ENCODE measurements around the gene FGF22.

Gene FGF22

DNA sequence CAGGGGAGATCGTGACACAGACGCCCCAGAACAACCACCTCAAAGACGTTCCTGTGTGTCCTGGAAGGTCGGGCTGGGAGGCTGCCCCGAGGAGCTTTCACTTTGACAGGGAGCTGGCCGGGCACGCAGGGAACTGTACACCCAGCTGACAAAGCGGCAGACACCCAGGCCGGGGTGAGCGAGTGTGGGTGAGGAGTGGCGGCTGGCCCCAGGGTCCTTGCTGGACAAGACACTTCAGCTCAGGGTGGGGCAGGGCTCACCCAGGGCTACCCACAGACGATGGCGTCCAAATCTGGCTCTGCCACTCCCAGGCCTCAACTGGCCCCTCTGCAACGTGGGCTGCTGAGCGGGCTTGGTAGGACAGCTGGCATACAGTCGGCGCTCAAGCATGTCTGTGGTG is 2.0 kb downstream of the FGF22 start:
- H3K4me3 ChIP-seq (ENCODE audit: low read depth, low read length) = no peak overlapping the region
- TF ChIP-seq, protein P1, sequence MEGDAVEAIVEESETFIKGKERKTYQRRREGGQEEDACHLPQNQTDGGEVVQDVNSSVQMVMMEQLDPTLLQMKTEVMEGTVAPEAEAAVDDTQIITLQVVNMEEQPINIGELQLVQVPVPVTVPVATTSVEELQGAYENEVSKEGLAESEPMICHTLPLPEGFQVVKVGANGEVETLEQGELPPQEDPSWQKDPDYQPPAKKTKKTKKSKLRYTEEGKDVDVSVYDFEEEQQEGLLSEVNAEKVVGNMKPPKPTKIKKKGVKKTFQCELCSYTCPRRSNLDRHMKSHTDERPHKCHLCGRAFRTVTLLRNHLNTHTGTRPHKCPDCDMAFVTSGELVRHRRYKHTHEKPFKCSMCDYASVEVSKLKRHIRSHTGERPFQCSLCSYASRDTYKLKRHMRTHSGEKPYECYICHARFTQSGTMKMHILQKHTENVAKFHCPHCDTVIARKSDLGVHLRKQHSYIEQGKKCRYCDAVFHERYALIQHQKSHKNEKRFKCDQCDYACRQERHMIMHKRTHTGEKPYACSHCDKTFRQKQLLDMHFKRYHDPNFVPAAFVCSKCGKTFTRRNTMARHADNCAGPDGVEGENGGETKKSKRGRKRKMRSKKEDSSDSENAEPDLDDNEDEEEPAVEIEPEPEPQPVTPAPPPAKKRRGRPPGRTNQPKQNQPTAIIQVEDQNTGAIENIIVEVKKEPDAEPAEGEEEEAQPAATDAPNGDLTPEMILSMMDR (IDR thresholded peaks at IDR 0.05; ENCODE audit: borderline replicate concordance, insufficient read depth, low read depth, low read length) = no peak

- TF ChIP-seq, protein P1 (IDR thresholded peaks at IDR 0.05; ENCODE audit: borderline replicate concordance, insufficient read depth, low read depth, low read length) = no peak
- no peak overlapping the region for H3K4me3 ChIP-seq (ENCODE audit: low read depth, low read length)
Measured at GRCh38 chr19:642767-643727, 3.4 kb downstream of the FGF22 start.

GRCh38 chr19:643736-644135 is 4.1 kb downstream of the FGF22 start:
- H3K4me3 ChIP-seq (ENCODE audit: low read depth, low read length) = no peak overlapping the region
- TF ChIP-seq, protein P1 (IDR thresholded peaks at IDR 0.05; ENCODE audit: borderline replicate concordance, insufficient read depth, low read depth, low read length) = no peak

DNA sequence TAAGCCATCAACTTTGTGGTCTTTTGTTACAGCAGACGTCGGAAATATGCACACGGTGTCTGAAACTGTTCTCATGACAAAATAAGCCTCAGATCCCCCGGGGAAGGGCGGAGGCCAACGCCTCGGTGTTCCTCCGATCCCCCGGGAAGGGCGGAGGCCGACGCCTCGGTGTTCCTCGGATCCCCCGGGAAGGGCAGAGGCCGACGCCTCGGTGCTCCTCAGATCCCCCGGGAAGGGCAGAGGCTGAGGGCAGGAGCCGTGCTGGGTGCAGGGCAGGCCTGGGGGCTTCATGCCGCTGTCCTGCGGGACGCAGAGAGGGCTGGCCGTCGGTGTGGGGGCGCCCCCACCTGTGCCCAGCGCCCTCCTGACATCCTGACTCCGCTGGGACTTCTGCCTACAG is 4.7 kb downstream of the FGF22 start:
- TF ChIP-seq, protein P1 (IDR thresholded peaks at IDR 0.05; ENCODE audit: borderline replicate concordance, insufficient read depth, low read depth, low read length) = no peak

GRCh38 chr19:644789-645188 is 5.1 kb downstream of the FGF22 start:
- TF ChIP-seq, protein P1 (IDR thresholded peaks at IDR 0.05; ENCODE audit: borderline replicate concordance, insufficient read depth, low read depth, low read length) = no peak
- H3K4me3 ChIP-seq (ENCODE audit: low read depth, low read length) = no peak overlapping the region

More for the DNA sequence above, 4.7 kb downstream of the FGF22 start:
- H3K4me3 ChIP-seq (ENCODE audit: low read depth, low read length) = no peak overlapping the region

GRCh38 chr19:645912-646778 is 6.5 kb downstream of the FGF22 start:
- H3K4me3 ChIP-seq (ENCODE audit: low read depth, low read length) = no peak overlapping the region
- TF ChIP-seq, protein P1 (IDR thresholded peaks at IDR 0.05; ENCODE audit: borderline replicate concordance, insufficient read depth, low read depth, low read length) = no peak
